KMS-11 (cell line): Measurements from ENCODE around the gene IZUMO2.

ENCODE experiments used
- H2AFZ ChIP-seq: fragments of 200-600 bp; sonication (generic); 2 replicates; pipeline ENCODE4 v1.6.1; 2016; ENCODE audit warnings: antibody characterized with exemption, mixed run types, low read depth
- H3K27ac ChIP-seq: fragments of 200-600 bp; sonication (generic); 2 replicates; pipeline ENCODE4 v1.6.1; 2016; ENCODE audit warnings: mild to moderate bottlenecking, mixed run types
- H3K27me3 ChIP-seq: fragments of 200-600 bp; sonication (generic); 2 replicates; pipeline ENCODE4 v1.6.1; 2017; ENCODE audit warnings: mild to moderate bottlenecking, low read depth, mixed run types, moderate library complexity; ENCODE audit not compliant: insufficient read depth
- H3K36me3 ChIP-seq: fragments of 200-600 bp; sonication (generic); 2 replicates; pipeline ENCODE4 v1.6.1; 2017; ENCODE audit warnings: mild to moderate bottlenecking, mixed run types; ENCODE audit not compliant: insufficient read depth
- H3K4me1 ChIP-seq: fragments of 200-600 bp; sonication (generic); 2 replicates; pipeline ENCODE4 v1.6.1; 2016; ENCODE audit warnings: mild to moderate bottlenecking, low read depth, mixed run types; ENCODE audit not compliant: poor library complexity, severe bottlenecking
- H3K4me2 ChIP-seq: fragments of 200-600 bp; sonication (generic); 2 replicates; pipeline ENCODE4 v1.7.0; 2016; ENCODE audit warnings: mild to moderate bottlenecking, mixed run types
- H3K4me3 ChIP-seq: fragments of 200-600 bp; sonication (generic); IDR thresholded peaks from 2 replicates; pipeline ENCODE4 v1.6.1; 2017; ENCODE audit warnings: low read depth, low read length, mixed read lengths; ENCODE audit not compliant: insufficient read depth
- H3K79me2 ChIP-seq: fragments of 200-600 bp; sonication (generic); 2 replicates; pipeline ENCODE4 v1.6.1; 2016; ENCODE audit warnings: low read depth, mixed run types; ENCODE audit not compliant: insufficient read depth
- H3K9ac ChIP-seq: fragments of 200-600 bp; sonication (generic); 2 replicates; pipeline ENCODE4 v1.6.1; 2016; ENCODE audit warnings: mild to moderate bottlenecking, mixed run types
- H4K20me1 ChIP-seq: fragments of 200-600 bp; sonication (generic); 2 replicates; pipeline ENCODE4 v1.6.1; 2016; ENCODE audit warnings: mild to moderate bottlenecking, mixed run types; ENCODE audit not compliant: insufficient read depth
- CTCF ChIP-seq: fragments of 200-600 bp; sonication (generic); conservative IDR thresholded peaks from 2 replicates; pipeline ENCODE4 v1.6.1; 2017; ENCODE audit warnings: low read depth, mild to moderate bottlenecking, antibody characterized with exemption, low read length, moderate library complexity, mixed read lengths

The IZUMO2 gene

DNA sequence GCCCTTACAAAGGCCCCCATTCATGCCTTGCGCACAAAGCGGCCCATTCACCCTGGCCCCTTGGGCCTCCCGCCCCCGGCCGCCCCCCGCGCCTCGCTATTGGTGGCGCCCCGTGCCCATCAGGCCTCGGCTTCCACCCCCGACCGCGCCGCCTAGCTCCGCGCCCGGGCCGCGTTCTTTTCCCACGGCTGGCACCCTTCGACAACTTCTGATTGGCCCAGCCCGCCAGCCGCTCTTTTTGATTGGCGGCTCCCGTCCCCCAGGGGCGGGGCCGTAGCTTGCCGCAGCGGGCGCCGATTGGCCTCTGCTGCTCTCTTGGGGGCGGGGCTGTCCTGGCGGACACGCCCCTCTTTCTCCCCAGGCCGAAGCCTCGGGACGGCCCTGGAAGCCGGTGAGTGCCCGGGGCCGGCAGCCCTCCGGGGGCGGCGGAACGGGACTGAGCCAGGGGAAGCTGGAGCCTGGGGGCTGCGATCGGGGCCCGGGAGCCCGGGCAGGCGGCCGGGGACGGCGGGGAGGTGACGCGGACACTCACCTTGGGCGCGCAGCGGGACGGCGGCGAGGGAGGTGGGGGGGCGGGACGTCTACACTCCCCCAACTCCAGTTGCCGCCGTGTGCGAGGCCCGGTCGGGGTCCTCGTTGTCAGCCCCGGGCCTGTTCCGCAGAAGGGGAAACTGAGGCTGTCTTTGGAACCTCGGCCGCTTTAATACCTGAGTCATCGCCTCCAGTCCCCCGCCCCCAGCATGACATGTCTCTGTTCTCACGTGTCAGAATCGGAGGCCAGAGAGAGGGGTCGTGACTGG lies 40.4 kb upstream of the IZUMO2 start, which contains the start of gene MYH14:
Gene MYH14 (plus strand): TSS at position 342 of the 800 bp plus-strand sequence. CDS start 6,744 bp downstream, outside the sequence.
- Histone ChIP-seq H3K27ac (no peak within 1 kb of the TSS), H3K4me3 (no peak within 1 kb of the TSS), H3K79me2 (no peaks in the 10 kb centered on the region), H3K36me3 (no peaks in the 10 kb centered on the region), H3K4me1 (no peaks in the 10 kb centered on the region), H3K27me3 (peaks cover 4% of the 10 kb centered on the region; the same call in 1 of the 2 replicates), H3K4me2 (no peak within 1 kb of the TSS), H3K9ac (no peak within 1 kb of the TSS), H2AFZ (no peak within 1 kb of the TSS), H4K20me1 (no peaks in the 10 kb centered on the region)
- TF ChIP-seq CTCF = no peak

- TF ChIP-seq CTCF = no peak
- Histone ChIP-seq H3K36me3 (no peaks in the 10 kb centered on the region), H3K4me2 (no peak overlapping the region), H3K79me2 (no peaks in the 10 kb centered on the region), H4K20me1 (no peaks in the 10 kb centered on the region), H3K27me3 (peaks cover 6% of the 10 kb centered on the region; the same call in 1 of the 2 replicates), H3K9ac (no peak overlapping the region), H2AFZ (no peak overlapping the region), H3K27ac (no peak overlapping the region), H3K4me1 (no peaks in the 10 kb centered on the region), H3K4me3 (no peak overlapping the region)
Measured at GRCh38 chr19:50202962-50203280, 39.8 kb upstream of the IZUMO2 start.

DNA sequence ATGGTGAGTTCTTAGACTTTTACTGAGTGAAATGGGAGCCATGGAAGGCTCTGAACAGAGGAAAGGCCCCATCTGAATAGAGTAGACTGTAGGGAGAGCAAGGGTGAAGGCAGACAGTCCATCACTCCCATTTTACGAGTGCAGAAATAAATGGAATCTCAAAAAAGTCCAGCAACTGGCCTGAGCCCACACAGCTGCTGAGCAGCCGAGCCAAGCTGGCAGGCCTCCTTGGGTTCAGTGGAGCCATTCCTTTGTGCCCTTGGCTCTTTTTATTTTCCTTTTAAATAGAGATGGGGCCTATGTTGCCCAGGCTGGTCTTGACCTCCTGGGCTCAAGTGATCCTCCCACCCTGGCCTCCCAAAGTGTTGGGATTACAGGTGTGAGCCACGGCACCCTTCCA lies 39.3 kb upstream of the IZUMO2 start:
- H3K4me1 ChIP-seq = no peaks in the 10 kb centered on the region

GRCh38 chr19:50199259-50199555 lies 36.1 kb upstream of the IZUMO2 start:
- H3K27ac ChIP-seq = no peak overlapping the region
- no peak overlapping the region for H3K4me3 ChIP-seq
- no peak for TF ChIP-seq CTCF

More for the DNA sequence above, 39.3 kb upstream of the IZUMO2 start:
- peaks cover 6% of the 10 kb centered on the region; the same call in 1 of the 2 replicates for H3K27me3 ChIP-seq
- H3K9ac ChIP-seq = no peak overlapping the region
- no peak overlapping the region for H3K27ac ChIP-seq
- H2AFZ ChIP-seq = no peak overlapping the region
- no peaks in the 10 kb centered on the region for H3K79me2 ChIP-seq
- H3K36me3 ChIP-seq = no peaks in the 10 kb centered on the region
- H3K4me3 ChIP-seq = no peak overlapping the region
- no peak for TF ChIP-seq CTCF
- H3K4me2 ChIP-seq = no peak overlapping the region
- no peaks in the 10 kb centered on the region for H4K20me1 ChIP-seq

More at GRCh38 chr19:50199259-50199555, 36.1 kb upstream of the IZUMO2 start:
- peaks cover 7% of the 10 kb centered on the region; the same call in 1 of the 2 replicates for H3K27me3 ChIP-seq
- no peaks in the 10 kb centered on the region for H4K20me1 ChIP-seq
- H3K9ac ChIP-seq = no peak overlapping the region
- no peak overlapping the region for H3K4me2 ChIP-seq
- H3K79me2 ChIP-seq = no peaks in the 10 kb centered on the region
- H3K4me1 ChIP-seq = no peaks in the 10 kb centered on the region
- H2AFZ ChIP-seq = no peak overlapping the region
- H3K36me3 ChIP-seq = no peaks in the 10 kb centered on the region
